Activated T-cell treated with anti-CD3 and anti-CD28 coated beads, Interleukin-2, amount 50 U/mL, for 1 hour (primary cell): ENCODE data around the gene HOXC9.

Experiments
- DNase-seq: peaks from one replicate; pipeline ENCODE4 v3.0.0-alpha.2; 2020

Gene HOXC9

DNA sequence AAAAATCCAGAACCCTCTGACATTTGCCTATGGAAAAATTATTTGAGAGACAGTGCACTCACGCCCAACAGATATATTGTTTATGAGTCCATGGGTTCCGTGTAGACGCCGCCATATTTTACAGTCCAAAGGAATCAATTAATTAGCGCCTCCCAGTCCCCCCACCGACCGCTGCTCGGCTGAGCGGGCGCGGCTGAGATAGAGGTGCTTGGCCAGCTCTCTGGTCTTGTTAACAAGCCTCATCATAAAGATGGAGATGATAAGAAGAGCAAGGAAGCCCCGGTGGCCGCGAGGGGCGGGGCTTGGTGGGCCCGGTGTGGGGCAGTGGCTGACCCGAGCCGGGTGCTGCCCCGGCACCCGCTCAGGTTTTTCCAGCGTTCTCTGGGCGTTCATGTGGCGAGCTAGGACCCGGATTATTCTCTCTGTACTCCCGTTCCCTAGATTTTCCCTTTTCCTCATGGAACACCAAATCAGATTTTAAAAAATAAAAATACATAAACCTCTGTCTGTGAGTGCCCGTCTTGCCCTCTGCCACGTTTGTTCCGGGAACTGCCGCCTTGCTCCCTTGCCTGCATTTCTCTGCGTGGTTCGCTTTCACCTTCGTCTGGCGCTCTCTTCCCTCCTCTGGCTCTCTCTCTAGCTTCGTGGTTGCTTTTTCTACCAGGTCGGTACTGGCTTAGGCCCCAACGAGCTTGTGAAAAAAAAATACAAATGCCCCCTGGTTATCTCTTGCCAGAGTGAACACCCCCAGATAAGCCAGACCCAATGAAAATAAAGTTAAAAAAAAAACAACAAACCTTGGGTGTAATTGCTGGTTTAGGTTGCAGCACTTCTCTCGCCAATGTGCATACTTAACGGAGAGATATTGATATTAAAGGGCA, 36.3 kb upstream of the HOXC9 start:
- DNase-seq, result no peak

DNA sequence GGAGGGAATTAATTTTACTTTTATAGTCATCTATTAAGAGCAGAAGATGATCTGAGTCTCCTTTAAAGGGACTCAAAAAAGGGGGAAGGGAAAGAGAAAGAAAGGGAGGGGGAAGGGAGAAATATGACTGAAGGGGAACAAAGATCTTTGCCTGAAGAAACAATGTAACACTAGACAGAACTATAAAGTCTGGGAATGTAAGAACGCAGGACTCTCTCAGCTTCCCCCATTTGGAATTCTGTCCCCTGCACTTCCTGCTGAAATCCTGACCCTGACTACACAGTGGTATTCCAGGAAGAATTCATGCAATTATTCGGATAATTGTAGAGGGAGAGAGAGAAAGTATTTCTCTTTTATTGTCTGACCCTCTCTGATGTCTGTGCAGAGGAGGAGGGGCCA, 35.6 kb upstream of the HOXC9 start:
- DNase-seq, result no peak

DNA sequence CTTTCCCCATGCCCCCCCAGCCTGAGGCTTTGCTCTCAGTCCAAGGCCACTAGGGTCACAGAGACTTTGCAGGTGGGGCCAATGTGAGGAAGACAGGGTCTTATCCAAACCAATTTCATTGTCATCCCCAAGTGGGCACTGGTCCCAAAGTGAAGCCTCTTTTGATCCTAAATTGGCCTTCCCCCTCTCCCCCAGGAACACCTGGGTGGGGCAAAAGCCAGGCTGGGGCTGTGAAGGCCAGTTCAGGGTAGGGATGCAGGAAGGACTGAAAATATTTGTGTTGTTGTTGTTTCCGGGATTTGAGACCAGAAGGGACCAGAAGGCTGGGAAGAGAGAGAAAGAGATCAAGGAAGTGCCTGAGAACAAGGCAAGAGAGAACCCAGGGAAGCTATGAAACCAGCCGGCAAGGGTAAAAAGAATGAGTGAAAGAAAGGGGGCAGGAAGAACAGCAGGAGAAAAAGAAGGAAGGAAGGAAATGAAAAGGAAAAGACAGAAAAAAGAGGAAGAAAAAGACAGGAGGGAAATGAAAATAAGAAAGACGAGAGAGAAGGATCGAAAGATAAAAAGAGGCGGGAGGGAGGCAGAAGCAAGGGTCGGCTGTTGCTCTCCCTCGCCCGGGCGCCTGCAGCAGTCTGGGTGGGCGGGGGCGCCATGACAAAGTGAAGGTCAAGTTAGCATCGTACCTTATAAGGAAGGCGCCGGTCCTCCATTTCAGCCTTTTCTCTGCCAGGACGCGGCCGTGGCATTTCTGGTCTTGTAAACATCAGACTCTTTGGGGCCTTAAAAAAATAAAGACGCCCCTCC, 34.5 kb upstream of the HOXC9 start:
- DNase-seq, result no peak

DNA sequence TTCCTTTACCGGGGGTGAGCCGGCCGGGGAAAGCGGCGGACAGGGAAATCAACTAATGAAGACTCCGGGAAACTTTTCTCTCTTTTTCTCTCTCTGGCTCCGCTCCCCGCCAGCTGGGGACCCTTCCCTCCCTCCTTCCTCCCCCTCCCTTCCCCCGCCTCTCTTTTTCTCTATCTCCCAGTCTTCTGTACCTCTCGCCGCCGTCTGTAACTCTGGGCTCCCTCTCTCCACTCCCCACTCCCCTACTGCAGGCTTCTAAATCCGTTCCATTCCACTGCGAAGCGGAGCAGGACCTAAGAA, 33.9 kb upstream of the HOXC9 start:
- DNase-seq, result no peak

DNA sequence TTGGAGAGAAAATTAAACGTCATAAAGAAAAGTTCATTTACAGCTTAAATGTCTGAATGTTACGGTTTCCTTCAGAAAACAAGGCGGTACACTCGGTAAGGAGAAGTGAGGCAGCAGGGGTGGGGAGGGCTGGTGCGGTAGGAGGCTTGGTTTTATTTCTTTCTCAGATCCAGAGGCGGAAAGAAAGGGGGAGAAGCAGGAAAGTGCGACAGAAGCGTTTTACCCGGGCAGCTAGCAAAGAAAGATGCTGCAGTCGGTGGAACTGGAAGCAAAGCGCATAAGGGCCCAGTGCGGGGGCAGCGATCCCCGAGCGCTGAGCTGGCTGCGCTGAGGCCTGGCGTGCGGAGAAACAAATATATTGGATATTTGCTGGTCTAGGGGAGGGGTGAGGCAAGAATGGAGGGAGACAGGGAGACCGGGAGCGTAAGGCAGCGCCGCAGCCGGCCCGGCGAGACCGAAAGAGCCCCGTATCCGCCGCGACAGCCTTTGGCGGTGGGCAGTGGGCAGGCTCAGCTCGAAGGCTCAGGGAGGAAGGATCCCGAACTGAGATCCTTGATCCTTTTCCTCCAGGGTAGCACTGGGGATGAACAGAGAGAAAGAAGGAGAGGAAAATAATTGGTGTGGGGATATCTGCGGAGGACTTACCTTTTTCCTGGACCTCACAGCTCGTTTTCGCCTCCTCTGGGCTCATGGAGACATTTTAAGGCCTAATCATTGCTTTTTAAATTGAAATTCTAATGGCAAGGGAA, 33.4 kb upstream of the HOXC9 start:
- no peak for DNase-seq

DNA sequence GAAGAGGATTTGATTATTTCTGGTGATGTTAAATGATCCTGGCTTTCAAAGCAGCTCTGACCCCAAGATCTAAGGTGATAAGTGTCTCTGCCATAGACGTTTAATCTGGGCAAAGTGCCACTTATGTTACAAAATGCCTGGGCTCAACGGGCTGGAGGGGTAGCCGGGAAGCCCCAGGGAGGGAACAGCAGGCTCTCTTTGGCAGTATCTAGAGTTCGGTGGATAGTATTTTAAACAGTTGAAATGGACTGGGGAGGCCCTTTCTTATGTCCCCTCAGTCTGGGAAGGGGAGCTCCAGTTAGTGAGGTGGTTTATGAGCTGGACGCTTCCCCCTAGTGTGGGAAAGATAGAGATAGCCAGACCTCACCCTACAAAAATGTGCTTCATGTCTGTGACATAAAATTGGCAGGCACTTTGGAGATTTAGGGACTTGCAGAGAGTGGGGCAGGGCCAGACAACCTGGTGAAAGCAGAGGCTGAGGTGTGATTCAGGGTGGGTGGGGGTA, 32.5 kb upstream of the HOXC9 start:
- no peak for DNase-seq

DNA sequence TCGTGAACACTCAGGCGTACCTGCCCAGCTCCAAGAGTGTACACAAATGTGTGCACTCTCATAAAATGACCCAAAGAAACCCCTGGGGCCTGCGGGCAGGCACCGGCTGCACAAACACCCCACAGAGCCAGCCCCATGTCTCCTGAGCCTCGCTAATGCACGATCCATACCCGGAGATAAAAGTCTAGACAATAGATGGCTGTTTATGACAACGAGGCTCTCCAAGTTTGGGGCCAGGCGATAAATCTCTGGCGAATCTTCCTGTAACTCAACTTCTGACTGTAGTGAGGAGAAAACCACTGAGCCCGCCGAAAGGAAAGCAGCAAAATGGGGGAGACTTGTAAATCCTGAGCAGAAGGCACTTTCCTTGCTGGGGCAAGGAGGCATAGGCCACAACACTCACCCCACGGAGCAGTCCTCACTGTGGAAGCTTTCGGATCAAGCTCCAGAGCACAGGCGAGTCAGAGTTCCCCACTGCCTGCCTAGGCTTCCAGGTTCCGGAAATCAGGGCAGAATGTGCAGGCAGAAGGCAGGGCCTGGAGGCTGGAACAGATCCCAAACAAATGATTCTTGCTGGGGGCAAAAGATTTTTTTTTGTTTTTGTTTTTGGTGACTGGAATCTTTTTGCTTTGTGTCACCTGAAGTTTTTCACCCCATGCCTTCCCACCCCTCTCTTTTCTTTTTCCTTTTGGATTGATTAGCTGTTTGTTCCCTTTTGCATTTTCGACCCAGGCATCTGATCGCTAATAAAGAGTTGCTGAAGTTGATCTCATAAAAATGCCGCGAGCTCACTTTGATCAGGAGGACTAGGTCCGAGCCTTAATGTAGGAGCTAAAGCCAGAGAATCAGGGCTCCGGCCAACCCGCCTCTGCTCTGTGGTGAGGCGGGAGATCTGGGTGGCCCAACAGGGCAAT, 31.5 kb upstream of the HOXC9 start:
- DNase-seq, result no peak

DNA sequence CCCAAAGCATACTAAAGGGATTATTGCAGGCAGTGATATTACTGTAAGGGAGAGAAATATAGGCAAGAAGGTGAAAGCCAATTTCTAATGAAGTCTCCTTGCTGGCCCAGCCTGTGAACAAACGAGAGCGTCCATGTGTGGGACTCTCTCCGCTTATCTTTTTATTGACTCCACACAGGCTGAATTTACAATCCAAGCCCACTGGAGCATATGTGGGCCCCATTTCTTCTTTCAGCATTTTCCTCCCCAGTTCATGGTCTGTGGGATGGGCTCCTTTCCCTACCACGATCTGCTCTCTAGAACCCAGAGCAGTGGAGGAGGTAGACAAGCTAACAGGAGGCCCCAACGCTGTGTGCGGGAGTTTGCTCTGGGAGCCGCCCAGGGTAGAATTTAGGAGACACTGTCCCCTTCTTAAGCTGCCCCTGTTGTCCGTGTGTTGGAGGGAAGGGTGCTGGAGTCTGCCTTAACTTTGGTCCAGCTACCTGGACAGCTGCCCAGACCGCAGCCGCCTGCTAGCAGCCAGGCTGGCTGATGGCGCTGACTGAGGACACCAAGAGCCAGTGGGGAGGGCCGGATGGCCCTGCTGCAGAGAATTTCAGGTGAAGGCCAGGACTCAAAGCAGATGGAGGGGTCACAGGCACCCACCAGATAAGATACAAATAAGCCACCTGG, 30.2 kb upstream of the HOXC9 start:
- no peak for DNase-seq

DNA sequence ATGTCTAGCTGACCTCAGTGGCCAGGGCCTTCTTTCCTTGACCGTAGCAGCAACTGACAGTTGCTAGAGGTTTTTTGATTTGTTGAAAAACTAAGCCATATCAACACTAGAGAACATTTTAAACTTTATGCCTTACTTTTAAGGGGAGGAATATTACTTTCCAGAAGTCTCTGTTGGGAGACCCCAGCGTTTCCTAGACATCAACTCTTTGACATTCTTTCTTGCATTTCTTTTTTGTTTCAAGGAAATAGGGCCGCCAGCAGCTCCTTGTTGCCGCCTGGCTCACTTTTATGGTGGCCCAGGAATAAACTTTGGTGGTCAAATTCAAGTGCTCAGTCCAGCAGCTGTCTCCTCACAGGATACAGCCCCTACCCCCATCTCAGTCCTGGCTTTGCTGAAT, 29.5 kb upstream of the HOXC9 start:
- no peak for DNase-seq

DNA sequence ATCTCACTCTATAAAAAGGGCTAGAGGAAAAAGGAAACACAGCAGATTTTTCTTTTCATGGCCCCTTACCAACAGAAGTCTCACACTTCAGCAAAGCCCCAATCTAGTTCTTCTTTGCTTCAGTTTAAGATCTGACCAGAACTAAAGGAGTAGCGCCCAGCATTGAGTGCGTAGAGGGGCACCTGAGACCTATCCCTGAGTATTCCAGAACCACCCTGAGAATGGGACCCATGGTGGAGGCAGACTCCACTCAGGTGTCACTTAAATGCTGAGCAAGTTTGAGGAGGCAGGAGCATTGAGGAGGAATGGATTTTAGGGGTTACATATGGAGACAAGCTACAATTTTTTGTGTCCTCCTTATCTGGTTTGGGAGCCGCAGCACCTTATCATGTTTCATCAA, 28.8 kb upstream of the HOXC9 start:
- DNase-seq, result no peak

DNA sequence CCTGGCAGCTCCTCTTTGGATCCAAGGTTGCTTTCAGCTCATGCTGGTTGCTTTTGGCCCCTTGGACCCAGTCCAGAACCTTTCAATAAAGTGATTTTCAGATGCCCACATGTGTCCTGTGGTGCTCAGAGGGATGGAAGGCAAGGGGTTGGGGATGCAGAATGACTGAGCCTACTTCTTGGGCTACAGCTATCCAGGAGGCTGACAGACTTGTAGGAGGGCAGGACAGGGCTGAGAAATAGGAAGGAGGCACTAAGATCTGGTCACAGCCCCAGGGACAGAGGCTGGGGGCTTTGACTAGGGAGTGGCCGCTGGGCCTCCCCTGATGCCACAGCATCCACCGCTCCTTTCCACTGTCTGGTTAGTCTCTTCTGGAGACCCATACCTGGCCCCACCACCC, 28.3 kb upstream of the HOXC9 start:
- DNase-seq, result no peak

DNA sequence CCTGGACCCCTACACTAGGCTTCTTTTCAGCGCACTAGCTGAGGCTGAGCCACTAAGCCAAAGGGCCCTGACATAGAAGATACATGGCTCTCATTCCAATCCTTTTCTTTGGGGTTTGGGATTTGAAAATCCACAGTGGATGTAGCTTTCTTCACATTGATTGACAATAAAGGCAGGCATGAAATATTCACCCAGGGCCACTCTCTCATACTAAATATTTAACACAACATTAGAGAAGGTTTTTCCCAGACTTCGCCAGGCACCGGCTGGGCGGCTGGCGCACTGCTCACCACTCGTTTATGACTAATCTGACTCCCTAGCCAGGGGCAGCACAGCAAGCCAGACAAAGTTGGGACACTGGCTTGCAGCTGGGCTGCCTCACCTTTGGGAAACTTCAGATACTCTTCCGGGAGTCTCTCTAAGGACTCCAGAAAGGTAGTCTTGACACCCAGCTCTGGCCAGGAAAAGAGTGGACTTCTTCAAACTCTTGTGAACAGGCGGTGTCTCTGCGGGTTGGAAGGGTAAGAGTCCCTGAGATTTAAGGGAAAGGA, 27.7 kb upstream of the HOXC9 start:
- DNase-seq, result no peak

DNA sequence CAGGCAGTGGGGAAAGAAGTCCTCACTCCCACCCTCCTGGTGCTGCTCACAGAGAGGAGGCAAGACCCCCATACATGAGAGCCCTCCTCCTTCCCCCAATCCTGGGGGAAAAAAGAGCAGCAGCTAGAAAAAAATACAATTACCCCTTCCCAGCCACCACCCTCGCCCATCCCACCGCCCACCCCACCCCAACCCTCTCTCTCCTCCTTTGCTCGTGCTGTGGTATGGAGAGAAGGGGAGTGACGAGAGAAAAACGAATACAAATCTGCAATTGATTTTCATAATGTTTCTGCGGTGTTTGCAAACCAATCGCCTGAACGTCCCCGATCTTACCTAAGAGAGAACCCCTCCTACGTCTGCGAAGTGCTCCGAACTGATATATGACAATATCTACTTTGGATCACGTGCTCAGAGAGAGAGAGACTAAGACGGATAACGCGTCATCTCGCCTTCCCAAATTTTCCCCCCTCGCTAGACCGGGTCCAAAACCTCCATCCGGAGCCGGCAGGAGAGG, 27.2 kb upstream of the HOXC9 start, which contains the start of gene HOXC11:
Gene HOXC11 (plus strand): TSS at position 405 of the 514 bp plus-strand sequence. CDS start 116 bp downstream, outside the sequence.
- DNase-seq, result no peak

DNA sequence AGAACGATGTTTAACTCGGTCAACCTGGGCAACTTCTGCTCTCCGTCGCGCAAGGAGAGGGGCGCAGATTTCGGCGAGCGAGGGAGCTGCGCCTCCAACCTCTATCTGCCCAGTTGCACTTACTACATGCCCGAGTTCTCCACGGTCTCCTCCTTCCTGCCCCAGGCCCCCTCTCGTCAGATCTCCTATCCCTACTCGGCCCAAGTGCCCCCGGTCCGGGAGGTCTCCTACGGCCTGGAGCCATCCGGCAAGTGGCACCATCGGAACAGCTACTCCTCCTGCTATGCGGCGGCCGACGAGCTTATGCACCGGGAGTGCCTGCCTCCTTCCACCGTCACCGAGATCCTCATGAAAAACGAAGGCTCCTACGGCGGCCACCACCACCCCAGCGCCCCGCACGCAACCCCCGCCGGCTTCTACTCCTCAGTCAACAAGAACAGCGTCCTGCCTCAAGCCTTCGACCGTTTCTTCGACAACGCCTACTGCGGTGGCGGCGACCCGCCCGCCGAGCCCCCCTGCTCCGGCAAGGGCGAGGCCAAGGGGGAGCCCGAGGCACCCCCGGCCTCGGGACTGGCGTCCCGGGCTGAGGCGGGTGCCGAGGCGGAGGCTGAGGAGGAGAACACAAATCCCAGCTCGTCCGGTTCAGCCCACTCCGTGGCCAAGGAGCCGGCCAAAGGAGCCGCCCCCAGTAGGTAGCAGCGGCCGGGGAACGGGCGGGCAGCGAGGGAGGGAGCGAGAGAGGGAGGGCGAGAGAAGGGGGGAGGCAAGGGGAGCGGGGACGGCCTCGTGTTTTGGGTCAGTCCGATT, 26.5 kb upstream of the HOXC9 start:
- DNase-seq, result no peak

DNA sequence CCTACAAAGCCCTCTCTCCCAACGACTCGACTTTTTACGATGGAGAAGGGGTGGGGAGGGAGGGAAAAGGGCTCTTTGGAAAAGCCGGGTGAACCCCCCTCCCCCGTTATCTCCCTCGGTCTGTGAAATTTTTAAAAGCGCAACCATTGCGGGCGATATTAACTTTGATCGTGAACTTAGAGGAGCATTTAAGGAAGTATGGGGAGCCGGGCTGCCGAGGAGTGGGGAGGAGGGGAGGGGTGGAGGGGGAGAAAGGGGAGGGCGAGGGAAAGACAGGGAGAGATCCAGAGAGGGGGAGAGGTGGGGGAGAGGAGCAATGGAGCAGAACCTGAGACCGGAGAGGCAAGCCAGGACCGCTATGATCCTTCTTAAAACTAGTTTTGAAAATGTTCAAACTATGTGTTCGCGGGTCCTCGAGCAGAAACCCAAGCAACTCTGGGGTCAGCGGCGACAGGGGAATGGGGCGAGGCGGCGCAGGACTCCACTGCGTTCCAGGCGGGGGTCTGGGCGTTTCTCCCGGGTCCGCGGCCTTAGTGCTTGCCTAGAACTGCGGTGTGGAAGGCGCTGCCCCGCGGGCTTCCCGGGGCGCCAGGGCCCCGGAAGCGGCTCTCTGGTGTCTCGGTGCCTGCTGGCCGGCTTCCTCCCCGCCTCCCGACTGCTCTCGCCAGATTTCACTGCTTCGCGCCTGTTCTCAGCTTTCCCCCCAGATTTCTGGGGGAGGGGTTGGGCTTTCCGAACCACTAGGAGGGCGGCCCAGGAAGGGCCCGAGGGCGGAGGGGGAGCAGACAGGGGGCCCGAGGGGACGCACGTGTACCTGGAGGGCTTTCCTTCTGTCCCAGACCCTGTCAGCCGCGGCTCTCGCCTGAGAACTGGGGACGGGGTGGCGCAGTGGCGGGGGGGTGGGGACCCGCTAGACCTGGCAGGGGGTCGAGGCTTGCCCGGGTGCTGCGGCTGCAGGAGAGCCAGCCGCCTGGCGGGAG, 25.6 kb upstream of the HOXC9 start, which contains the start of gene HOTAIR:
Gene HOTAIR (minus strand): TSS at position 871 of the 980 bp plus-strand sequence.
- no peak for DNase-seq

DNA sequence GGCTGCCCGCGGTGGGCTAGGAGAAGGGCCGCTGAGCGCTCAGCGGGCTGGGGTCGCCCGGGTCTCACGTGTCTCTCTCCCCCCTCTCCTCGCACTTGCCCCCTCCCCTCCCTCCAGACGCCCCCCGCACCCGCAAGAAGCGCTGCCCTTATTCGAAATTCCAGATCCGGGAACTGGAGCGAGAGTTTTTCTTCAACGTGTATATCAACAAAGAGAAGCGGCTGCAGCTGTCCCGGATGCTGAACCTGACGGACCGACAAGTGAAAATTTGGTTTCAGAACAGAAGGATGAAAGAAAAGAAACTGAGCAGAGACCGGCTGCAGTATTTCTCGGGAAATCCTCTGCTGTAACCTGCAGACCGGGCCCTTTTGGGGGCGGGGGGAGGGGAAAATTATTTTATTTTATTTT, 24.9 kb upstream of the HOXC9 start:
- DNase-seq, result no peak

DNA sequence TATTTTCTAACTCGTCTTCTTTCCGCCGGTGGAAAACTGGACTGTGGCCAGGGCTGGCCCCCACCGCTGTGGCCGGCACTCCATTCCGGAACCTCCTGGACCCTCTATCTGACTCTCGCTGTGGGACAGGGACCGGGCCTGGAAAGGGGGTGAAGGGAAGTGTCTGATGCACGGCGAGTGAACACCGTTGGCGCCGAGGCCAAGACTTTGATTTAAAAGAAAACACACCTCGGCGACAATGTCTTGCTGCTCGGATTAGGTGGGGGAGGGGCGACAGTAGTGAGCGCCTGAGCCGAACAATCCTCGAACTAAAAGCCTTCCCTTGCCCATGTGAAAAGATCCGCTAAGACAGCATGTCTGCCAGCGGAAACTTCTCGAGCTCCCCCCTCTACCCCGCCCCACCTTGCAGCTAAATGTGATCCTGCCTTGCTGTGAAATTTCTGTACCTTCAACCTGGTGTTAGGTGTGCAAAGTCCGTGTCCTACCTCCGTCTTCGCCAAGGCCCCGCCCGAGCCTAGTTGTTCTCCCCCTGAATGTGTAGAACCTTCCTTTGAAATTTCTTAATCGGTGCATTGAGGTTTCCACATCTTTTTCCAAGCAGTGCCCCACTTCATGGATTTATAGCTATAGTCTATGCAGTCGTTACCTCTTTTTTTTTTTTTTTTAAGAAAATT, 24.3 kb upstream of the HOXC9 start:
- no peak for DNase-seq

DNA sequence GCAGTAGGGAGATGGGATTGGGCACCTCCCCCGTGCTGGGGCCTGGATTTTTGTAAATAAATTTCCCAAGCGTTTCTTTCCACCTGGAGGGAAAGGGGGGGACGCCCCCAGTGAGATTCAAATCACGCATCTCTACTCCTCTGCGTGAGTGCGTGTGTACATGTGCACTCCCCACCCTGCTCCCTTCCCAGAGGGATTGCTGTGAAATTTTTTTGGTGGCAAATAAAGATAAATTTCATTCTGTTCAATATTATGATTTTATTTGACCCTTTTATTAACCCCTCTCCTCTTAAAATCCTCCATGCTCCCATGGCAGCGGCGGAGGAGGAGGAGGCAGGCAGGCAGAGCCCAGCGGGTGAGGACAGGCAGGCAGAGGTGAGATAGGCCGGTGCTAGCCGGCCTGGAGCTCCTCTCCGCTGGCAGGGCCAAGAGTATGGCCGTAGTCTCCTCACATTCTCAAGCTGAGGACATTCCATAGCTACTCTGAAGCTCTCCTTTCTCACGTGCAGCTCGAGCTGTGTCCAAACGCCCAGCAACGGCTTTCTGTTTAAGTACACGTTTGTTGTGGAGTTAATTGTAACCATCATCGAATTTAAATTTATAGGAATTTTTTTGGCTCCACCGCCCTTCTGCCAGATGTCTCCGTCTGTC, 23.7 kb upstream of the HOXC9 start:
- DNase-seq, result no peak
